H1 (cell line): ENCODE results near the gene CCDC120. TPM values are rescaled to one million over a fixed set of nuclear protein-coding genes. Genes with fewer than 3 reads are reported as not detected.

Experiments used
- CTCF ChIA-PET: fragments of 300-600 bp; sonication (Branson Sonifier 250); formaldehyde crosslinking; loops from one replicate; lab custom pipeline; 2021; ENCODE audit not compliant: partially characterized antibody; lab: Charles Lee
- POLR2A ChIA-PET: fragments of 300-600 bp; sonication (Branson Sonifier 250); formaldehyde crosslinking; loops from one replicate; lab custom pipeline; 2021; ENCODE audit warnings: inconsistent platforms; ENCODE audit not compliant: partially characterized antibody; lab: Charles Lee
- DNase-seq, 2 experiments: peaks; one replicate each; pipeline versions ENCODE4 v3.0.0 to v3.0.0-alpha.2; 2010 to 2022; ENCODE audit warnings: low spot score in 2 of 2, low read depth in 1 of 2, mixed read lengths in 1 of 2
- FAIRE-seq: peaks from 2 replicates; lab custom pipeline; 2011; peaks lifted over from hg19 to GRCh38; lab: Jason Lieb, UNC
- H2AFZ ChIP-seq: 2 replicates; pipeline ENCODE4 v1.8.1; 2012; ENCODE audit warnings: low read length, inconsistent platforms
- H2AK5ac ChIP-seq: 2 replicates; pipeline ENCODE4 v1.6.1; 2013; ENCODE audit warnings: low read depth, low read length
- H2BK120ac ChIP-seq: replicated peaks from 2 replicates; pipeline ENCODE3; 2013; ENCODE audit warnings: low read depth, low read length, inconsistent platforms
- H2BK12ac ChIP-seq: 2 replicates; pipeline ENCODE4 v1.6.1; 2013; ENCODE audit warnings: low read depth, low read length
- H2BK15ac ChIP-seq: 2 replicates; pipeline ENCODE4 v1.6.1; 2013; ENCODE audit warnings: low read length
- H2BK20ac ChIP-seq: 2 replicates; pipeline ENCODE4 v1.6.1; 2013; ENCODE audit warnings: low read length
- H2BK5ac ChIP-seq: 2 replicates; pipeline ENCODE4 v1.6.1; 2013; ENCODE audit warnings: low read depth, low read length
- H3K14ac ChIP-seq: 2 replicates; pipeline ENCODE4 v1.6.1; 2013; ENCODE audit warnings: inconsistent platforms; ENCODE audit not compliant: insufficient read length
- H3K18ac ChIP-seq: 2 replicates; pipeline ENCODE4 v1.6.1; 2013; ENCODE audit warnings: low read length; ENCODE audit errors: extremely low read depth
- H3K23ac ChIP-seq: 2 replicates; pipeline ENCODE4 v1.6.1; 2013; ENCODE audit warnings: inconsistent platforms; ENCODE audit not compliant: insufficient read length
- H3K23me2 ChIP-seq: 2 replicates; pipeline ENCODE4 v1.6.1; 2013; ENCODE audit warnings: low read depth, low read length
- H3K27ac ChIP-seq: 2 replicates; pipeline ENCODE4 v1.6.1; 2011; ENCODE audit warnings: low read depth, low read length, inconsistent platforms
- H3K27me3 ChIP-seq, 4 experiments: replicated peaks in 1 of 4; 1 replicate in 1 of 4; 2 replicates in 3 of 4; pipeline versions ENCODE4 v1.6.1 to v1.8.1; 2011 to 2013; ENCODE audit warnings: low read length in 3 of 4, mild to moderate bottlenecking in 3 of 4, inconsistent platforms in 2 of 4, mixed read lengths in 2 of 4, moderate library complexity in 1 of 4; ENCODE audit not compliant: control insufficient read depth in 3 of 4, insufficient read depth in 3 of 4; ENCODE audit errors: extremely low read depth in 1 of 4
- H3K36me3 ChIP-seq, 4 experiments: 2 replicates each; pipeline versions ENCODE4 v1.6.1 to v1.8.1; 2011 to 2013; ENCODE audit warnings: mild to moderate bottlenecking in 4 of 4, low read length in 3 of 4, moderate library complexity in 2 of 4, control low read depth in 1 of 4, inconsistent platforms in 1 of 4; ENCODE audit not compliant: insufficient read depth in 4 of 4, control insufficient read depth in 2 of 4
- H3K4ac ChIP-seq: replicated peaks from 2 replicates; pipeline ENCODE3; 2013; ENCODE audit warnings: low read length, low read depth, mixed read lengths, inconsistent platforms; ENCODE audit not compliant: insufficient read length
- H3K4me1 ChIP-seq, 4 experiments: replicated peaks in 1 of 4; 1 replicate in 1 of 4; 2 replicates in 3 of 4; pipeline versions ENCODE4 v1.6.1 to v1.8.1; 2011 to 2013; ENCODE audit warnings: low read length in 3 of 4, inconsistent platforms in 2 of 4, mixed read lengths in 1 of 4; ENCODE audit not compliant: insufficient read depth in 4 of 4, control insufficient read depth in 3 of 4
- H3K4me2 ChIP-seq, 2 experiments: 2 replicates each; pipeline versions ENCODE4 v1.6.1 to v1.8.1; 2011 to 2013; ENCODE audit warnings: low read depth in 2 of 2, low read length in 2 of 2, control low read depth in 1 of 2, inconsistent platforms in 1 of 2, mild to moderate bottlenecking in 1 of 2; ENCODE audit not compliant: insufficient read depth in 1 of 2
- H3K4me3 ChIP-seq, 4 experiments: fragments of 200-600, 300-600 bp in 1 of 4; sonication (generic), shearing (Covaris generic), sonication (Bioruptor Twin) in 1 of 4; 2 replicates each; pipeline versions ENCODE4 v1.5.1 to v1.8.1; 2011 to 2016; ENCODE audit warnings: low read length in 4 of 4, low read depth in 3 of 4, control low read depth in 2 of 4, inconsistent platforms in 2 of 4, mild to moderate bottlenecking in 2 of 4, mixed read lengths in 1 of 4, moderate library complexity in 1 of 4; ENCODE audit not compliant: insufficient read depth in 2 of 4; ENCODE audit errors: extremely low read depth in 1 of 4
- H3K56ac ChIP-seq: replicated peaks from 2 replicates; pipeline ENCODE3; 2013; ENCODE audit warnings: low read depth, mild to moderate bottlenecking, mixed read lengths, low read length, inconsistent platforms; ENCODE audit not compliant: insufficient read length
- H3K79me1 ChIP-seq: 2 replicates; pipeline ENCODE4 v1.6.1; 2013; ENCODE audit warnings: low read depth, low read length, control low read depth
- H3K79me2 ChIP-seq, 2 experiments: 2 replicates each; pipeline versions ENCODE4 v1.6.1 to v1.8.1; 2012 to 2013; ENCODE audit warnings: low read length in 2 of 2, mild to moderate bottlenecking in 2 of 2, inconsistent platforms in 1 of 2; ENCODE audit not compliant: insufficient read depth in 2 of 2, control insufficient read depth in 1 of 2
- H3K9ac ChIP-seq, 4 experiments: replicated peaks in 1 of 4; 1 replicate in 1 of 4; 2 replicates in 3 of 4; pipeline versions ENCODE4 v1.6.1 to v1.8.1; 2011 to 2013; ENCODE audit warnings: low read depth in 3 of 4, low read length in 3 of 4, control low read depth in 2 of 4, mild to moderate bottlenecking in 2 of 4, moderate library complexity in 2 of 4, inconsistent platforms in 1 of 4; ENCODE audit errors: extremely low read depth in 1 of 4
- H3K9me3 ChIP-seq, 2 experiments: 2 replicates each; pipeline versions ENCODE4 v1.6.1 to v1.8.1; 2012 to 2013; ENCODE audit warnings: mild to moderate bottlenecking in 2 of 2, moderate library complexity in 2 of 2, control low read depth in 1 of 2, inconsistent platforms in 1 of 2, low read depth in 1 of 2, low read length in 1 of 2, mixed read lengths in 1 of 2; ENCODE audit not compliant: insufficient read depth in 2 of 2
- H4K20me1 ChIP-seq, 2 experiments: replicated peaks in 1 of 2; 2 replicates each; pipeline versions ENCODE3 to v1.8.1; 2011 to 2013; ENCODE audit warnings: inconsistent platforms in 2 of 2, low read length in 2 of 2, mild to moderate bottlenecking in 1 of 2; ENCODE audit not compliant: insufficient read depth in 2 of 2, control insufficient read depth in 1 of 2
- H4K5ac ChIP-seq: 2 replicates; pipeline ENCODE4 v1.6.1; 2013; ENCODE audit warnings: low read length, low read depth, mixed read lengths, inconsistent platforms; ENCODE audit not compliant: insufficient read length
- H4K8ac ChIP-seq: 2 replicates; pipeline ENCODE4 v1.8.0; 2013; ENCODE audit warnings: mild to moderate bottlenecking, moderate library complexity, low read length, inconsistent platforms; ENCODE audit not compliant: insufficient read depth; ENCODE audit errors: extremely low read depth
- H4K91ac ChIP-seq: replicated peaks from 2 replicates; pipeline ENCODE3; 2013; ENCODE audit warnings: low read length, mixed read lengths, inconsistent platforms; ENCODE audit not compliant: insufficient read length
- HDAC6 ChIP-seq: IDR thresholded peaks from one replicate; pipeline ENCODE4 v1.7.1; 2012; ENCODE audit warnings: low read depth, mild to moderate bottlenecking, inconsistent platforms, low read length, moderate library complexity
- RAD21 ChIP-seq, 2 experiments: IDR thresholded peaks in 1 of 2; conservative IDR thresholded peaks in 1 of 2; 2 replicates each; pipeline ENCODE4 v1.6.1; 2011; ENCODE audit warnings: low read depth in 2 of 2, low read length in 2 of 2, improper control_type of control experiment in 1 of 2, inconsistent platforms in 1 of 2, mild to moderate bottlenecking in 1 of 2, moderate library complexity in 1 of 2
- WGBS, 2 experiments: shearing (Covaris generic) in 1 of 2; methylation state at CpG; one replicate each; pipeline versions ENCODE4 v1.1.6 to v1.1.7; 2013 to 2015; ENCODE audit warnings: low lambda C conversion rate in 2 of 2, mixed read lengths in 2 of 2, inconsistent platforms in 1 of 2, low coverage in 1 of 2, missing lambda C conversion rate in 1 of 2; ENCODE audit not compliant: insufficient replicate concordance in 2 of 2, insufficient coverage in 1 of 2, insufficient read length in 1 of 2; ENCODE audit errors: extremely low coverage in 1 of 2, missing lambda C conversion rate in 1 of 2; 5-methylcytosine and 5-hydroxymethylcytosine counted together
- polyA plus RNA-seq, 7 experiments: library from polyadenylated mRNA; depleted of rRNA in 3 of 7; stranded (reverse) in 5 of 7; unstranded in 2 of 7; fragments of >200 nt in 5 of 7; fragments of 200-250 nt in 2 of 7; gene quantifications; 1 replicate in 5 of 7; 2 replicates in 1 of 7; 4 replicates in 1 of 7; pipeline versions ENCODE4 v1.2.1 to v1.2.3, GENCODE V29; 2011 to 2013; ENCODE audit warnings: missing spikeins in 2 of 7, mixed read lengths in 2 of 7
- total RNA-seq: library from RNA; stranded (reverse); fragmentation: NEBNext Ultra II Directional; extraction: Animal tissue kit (Norgen Biotek cat#: 25700); gene quantifications from 2 replicates; pipeline ENCODE4 v1.2.1, GENCODE V29; 2021
- TF ChIP-seq, protein P1 (sequence below), 3 experiments: IDR thresholded peaks; 1 replicate in 2 of 3; 2 replicates in 1 of 3; pipeline versions ENCODE4 v1.5.1 to v1.6.1; 2011; ENCODE audit warnings: low read length in 3 of 3, mild to moderate bottlenecking in 3 of 3, inconsistent platforms in 2 of 3, low read depth in 1 of 3, moderate library complexity in 1 of 3; ENCODE audit not compliant: insufficient read depth in 1 of 3; ENCODE audit errors: control extremely low read depth in 1 of 3

The CCDC120 gene
- total and polyA plus RNA-seq, 2 of the 8 experiments (the other 6 are each of a cell fraction or from before 2014, with no cell fraction given) = 4.9 to 11.9 TPM

DNA sequence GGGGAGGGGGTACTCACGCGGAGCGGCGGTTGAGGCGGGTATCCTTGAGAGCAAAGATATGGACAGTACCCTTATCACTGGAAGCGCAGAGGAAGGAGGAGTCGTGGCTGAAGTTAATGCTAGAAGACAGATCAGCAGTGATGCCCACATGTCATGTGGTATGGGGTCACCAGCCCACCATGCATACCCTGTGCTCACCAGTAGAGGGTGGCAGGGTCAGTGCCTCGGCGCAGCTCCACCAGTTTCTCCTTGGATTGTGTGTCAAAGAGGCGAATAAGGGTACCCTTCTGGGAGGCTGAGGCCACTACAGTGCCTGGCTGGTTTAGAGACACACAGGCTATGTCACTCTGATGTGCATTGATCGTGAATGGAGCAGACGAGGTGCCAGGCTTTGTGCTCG lies 16.5 kb downstream of the CCDC120 start:
- Histone ChIP-seq H2BK12ac (no peak overlapping the region), H2BK120ac (no peak overlapping the region), H3K4me2 (no peak overlapping the region), H3K56ac (no peak overlapping the region), H2AK5ac (no peak overlapping the region), H3K4me1 (peaks cover 0 to 7% (median 4%) of the 10 kb centered on the region in 4 experiments; a peak in 5 of 7 replicates), H3K9ac (no peak overlapping the region), H3K9me3 (no peaks in the 10 kb centered on the region), H2BK15ac (no peak overlapping the region), H3K18ac (no peak overlapping the region), H4K20me1 (no peaks in the 10 kb centered on the region), H4K5ac (no peak overlapping the region), H3K23me2 (no peaks in the 10 kb centered on the region; the same call in 1 of the 2 replicates), H3K14ac (no peak overlapping the region), H3K23ac (no peak overlapping the region), H2BK20ac (no peak overlapping the region), H3K4me3 (no peak overlapping the region), H3K27me3 (no peaks in the 10 kb centered on the region), H3K79me1 (no peaks in the 10 kb centered on the region), H3K36me3 (peaks cover 0 to 4% (median 0%) of the 10 kb centered on the region in 4 experiments; a peak in 2 of 8 replicates), H2BK5ac (no peak overlapping the region), H3K79me2 (no peaks in the 10 kb centered on the region), H3K27ac (no peak overlapping the region), H4K8ac (no peak overlapping the region), H2AFZ (no peak overlapping the region), H4K91ac (no peak overlapping the region), H3K4ac (no peak overlapping the region)
- DNase-seq (no peak), FAIRE-seq (peak; percentile 52)
- ChIA-PET CTCF (interaction anchor here (1.0 kb wide), 1 partner anchor 10 kb away, joined by 4 read pairs; no protein-coding TSS in a partner anchor), POLR2A (no interaction called here)
- TF ChIP-seq, protein P1, sequence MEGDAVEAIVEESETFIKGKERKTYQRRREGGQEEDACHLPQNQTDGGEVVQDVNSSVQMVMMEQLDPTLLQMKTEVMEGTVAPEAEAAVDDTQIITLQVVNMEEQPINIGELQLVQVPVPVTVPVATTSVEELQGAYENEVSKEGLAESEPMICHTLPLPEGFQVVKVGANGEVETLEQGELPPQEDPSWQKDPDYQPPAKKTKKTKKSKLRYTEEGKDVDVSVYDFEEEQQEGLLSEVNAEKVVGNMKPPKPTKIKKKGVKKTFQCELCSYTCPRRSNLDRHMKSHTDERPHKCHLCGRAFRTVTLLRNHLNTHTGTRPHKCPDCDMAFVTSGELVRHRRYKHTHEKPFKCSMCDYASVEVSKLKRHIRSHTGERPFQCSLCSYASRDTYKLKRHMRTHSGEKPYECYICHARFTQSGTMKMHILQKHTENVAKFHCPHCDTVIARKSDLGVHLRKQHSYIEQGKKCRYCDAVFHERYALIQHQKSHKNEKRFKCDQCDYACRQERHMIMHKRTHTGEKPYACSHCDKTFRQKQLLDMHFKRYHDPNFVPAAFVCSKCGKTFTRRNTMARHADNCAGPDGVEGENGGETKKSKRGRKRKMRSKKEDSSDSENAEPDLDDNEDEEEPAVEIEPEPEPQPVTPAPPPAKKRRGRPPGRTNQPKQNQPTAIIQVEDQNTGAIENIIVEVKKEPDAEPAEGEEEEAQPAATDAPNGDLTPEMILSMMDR (IDR thresholded peaks at IDR 0.05; ENCODE audit: control extremely low read depth in 1 of 3, insufficient read depth in 1 of 3, low read depth in 1 of 3, low read length in 3 of 3) = peak in 2 of 3 experiments; percentile 37 to 43; a peak in 3 of 4 replicates
- TF ChIP-seq RAD21 (IDR thresholded peaks at IDR 0.05 in 1 of 2, conservative IDR thresholded peaks at IDR 0.05 in 1 of 2; ENCODE audit: low read depth in 2 of 2, low read length in 2 of 2) (peak; percentile 24 to 42; a peak in 2 of 4 replicates), HDAC6 (no peak)
- WGBS, 2 experiments = 96% methylated on average over 10 of the region's 13 CpGs; no CpG with 5 or more reads in 1 of the 2 experiments
